CD4-positive, alpha-beta T cell treated with Interleukin-17A for 4 hours (primary cell): ENCODE measurements around the gene PALM2AKAP2.
A peak's percentile ranks its signal among the peaks of the same experiment; 100 is the strongest.
"Not testable (repeated sequence)": the region's sequence is repeated elsewhere in the genome, so short reads cannot be mapped to it uniquely, and the experiment has no call there.

Experiments used
- DNase-seq: peaks from one replicate; pipeline ENCODE4 v3.0.0-alpha.2; 2020; ENCODE audit warnings: mixed read lengths

The PALM2AKAP2 gene

GRCh38 chr9:109811876-109812275 lies 31.9 kb downstream of the PALM2AKAP2 start:
- no peak for DNase-seq

GRCh38 chr9:109812331-109812730 lies 32.3 kb downstream of the PALM2AKAP2 start:
- no peak for DNase-seq

- DNase-seq, result no peak
Observed at GRCh38 chr9:109812818-109813281, 32.9 kb downstream of the PALM2AKAP2 start.

- no peak for DNase-seq
Observed at GRCh38 chr9:109813303-109813702, 33.3 kb downstream of the PALM2AKAP2 start.

GRCh38 chr9:109813829-109814228 lies 33.8 kb downstream of the PALM2AKAP2 start:
- DNase-seq, result no peak

GRCh38 chr9:109815366-109815947 lies 35.5 kb downstream of the PALM2AKAP2 start:
- DNase-seq, result no peak

- no peak for DNase-seq
Observed at GRCh38 chr9:109816490-109816889, 36.5 kb downstream of the PALM2AKAP2 start.

- DNase-seq, result no peak
Observed at GRCh38 chr9:109817146-109817845, 37.3 kb downstream of the PALM2AKAP2 start.

GRCh38 chr9:109817846-109818472 lies 38.0 kb downstream of the PALM2AKAP2 start:
- peak; percentile 12 for DNase-seq

- no peak for DNase-seq
Observed at GRCh38 chr9:109821711-109822110, 41.7 kb downstream of the PALM2AKAP2 start.

GRCh38 chr9:109825383-109825782 lies 45.4 kb downstream of the PALM2AKAP2 start:
- not testable (repeated sequence) for DNase-seq

GRCh38 chr9:109826559-109826958 lies 46.6 kb downstream of the PALM2AKAP2 start:
- DNase-seq, result no peak

GRCh38 chr9:109828254-109828653 lies 48.3 kb downstream of the PALM2AKAP2 start:
- DNase-seq, result no peak
